COLO668 (cell line): ENCODE data around the gene NME2.

Experiments used
- DNase-seq: peaks from one replicate; lab custom pipeline; 2025; ENCODE audit not compliant: unreplicated experiment; lab: John Stamatoyannopoulos, UW

Gene NME2

GRCh38 chr17:51200295-51200694, 34.1 kb downstream of the NME2 start:
- no peak for DNase-seq

DNA sequence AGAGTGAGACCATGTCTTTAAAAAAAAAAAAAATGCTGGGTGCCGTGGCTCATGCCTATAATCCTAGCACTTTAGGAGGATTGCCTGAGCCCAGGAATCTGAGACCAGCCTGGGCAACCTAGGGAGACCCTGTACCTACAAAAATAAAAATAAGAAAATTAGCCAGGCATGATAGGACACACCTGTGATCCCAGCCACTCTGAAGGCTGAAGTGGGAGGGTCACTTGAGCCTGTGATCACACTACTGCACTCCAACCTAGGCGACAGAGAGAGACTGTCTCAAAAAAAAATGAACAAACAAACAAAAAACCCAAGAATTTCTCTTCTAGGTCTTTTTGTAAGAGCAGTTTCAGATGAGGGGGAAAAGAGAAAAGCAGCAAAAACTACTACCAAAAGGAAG, 34.6 kb downstream of the NME2 start:
- DNase-seq = no peak

DNA sequence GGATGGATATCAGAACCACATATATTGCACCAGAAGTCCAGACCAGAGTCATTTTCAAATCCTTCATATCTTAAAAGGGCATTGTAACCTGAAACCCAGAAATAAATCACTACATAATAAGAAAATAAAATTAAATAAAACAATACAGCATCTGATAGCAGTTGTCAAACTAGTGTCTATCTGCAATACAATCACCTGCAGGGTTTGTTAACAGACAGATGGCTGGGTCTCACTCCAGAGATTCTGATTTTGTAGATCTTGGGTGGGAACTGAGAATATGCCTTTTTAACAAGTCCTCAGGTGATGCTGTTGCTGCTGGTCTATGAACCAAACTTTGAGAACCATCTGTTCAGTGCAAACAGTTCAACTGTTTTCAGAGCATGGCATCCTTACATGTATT, 37.6 kb downstream of the NME2 start:
- DNase-seq = no peak

GRCh38 chr17:51214920-51215319, 48.7 kb downstream of the NME2 start:
- DNase-seq = no peak

- DNase-seq = no peak
These were observed 51.7 kb downstream of the NME2 start for GRCh38 chr17:51217946-51218345.

GRCh38 chr17:51221322-51221721, 55.1 kb downstream of the NME2 start:
- DNase-seq = no peak
